A172 (cell line): Measurements from ENCODE around the gene AKR1C2. TPM values are rescaled to one million over a fixed set of nuclear protein-coding genes. Genes with fewer than 3 reads are reported as not detected.
"Not testable (repeated sequence)": the region's sequence is repeated elsewhere in the genome, so short reads cannot be mapped to it uniquely, and the experiment has no call there.

ENCODE experiments used
- DNase-seq: peaks from one replicate; pipeline ENCODE4 v3.0.0-alpha.2; 2015; ENCODE audit warnings: low spot score
- total RNA-seq: library from RNA; depleted of rRNA; stranded (reverse); fragments of >200 nt; shearing (Covaris generic); gene quantifications from 2 replicates; pipeline ENCODE4 v1.2.3, GENCODE V29; 2014

The AKR1C2 gene
- total RNA-seq, 1 experiment from 2014 or later, result 186 TPM

- DNase-seq, result not testable (repeated sequence)
These were observed 42.1 kb downstream of the AKR1C2 start for GRCh38 chr10:4961558-4961957.

- DNase-seq, result not testable (repeated sequence)
These were observed 46.6 kb downstream of the AKR1C2 start for GRCh38 chr10:4956955-4957645.

- not testable (repeated sequence) for DNase-seq
These were observed 47.6 kb downstream of the AKR1C2 start for GRCh38 chr10:4956088-4956487.

- DNase-seq, result no peak
These were observed 50.3 kb downstream of the AKR1C2 start for GRCh38 chr10:4953405-4953804.

GRCh38 chr10:4951512-4952162 is 52.0 kb downstream of the AKR1C2 start:
- not testable (repeated sequence) for DNase-seq

GRCh38 chr10:4947635-4948596 is 55.7 kb downstream of the AKR1C2 start:
- DNase-seq, result peak; percentile 85

GRCh38 chr10:4947039-4947634 is 56.5 kb downstream of the AKR1C2 start:
- DNase-seq, result no peak

GRCh38 chr10:4945766-4946717 is 57.6 kb downstream of the AKR1C2 start:
- DNase-seq, result no peak

- DNase-seq, result no peak
These were observed 58.8 kb downstream of the AKR1C2 start for GRCh38 chr10:4944841-4945240.

- DNase-seq, result no peak
These were observed 59.8 kb downstream of the AKR1C2 start for GRCh38 chr10:4943821-4944220.

GRCh38 chr10:4943416-4943815 is 60.2 kb downstream of the AKR1C2 start:
- DNase-seq, result not testable (repeated sequence)

GRCh38 chr10:4942931-4943330 is 60.7 kb downstream of the AKR1C2 start:
- peak; percentile 57 for DNase-seq

GRCh38 chr10:4941540-4942330 is 61.9 kb downstream of the AKR1C2 start:
- peak; percentile 62 for DNase-seq

GRCh38 chr10:4940909-4941308 is 62.7 kb downstream of the AKR1C2 start:
- DNase-seq, result not testable (repeated sequence)

GRCh38 chr10:4940073-4940428 is 63.6 kb downstream of the AKR1C2 start:
- DNase-seq, result not testable (repeated sequence)

- peak; percentile 68 for DNase-seq
These were observed 64.2 kb downstream of the AKR1C2 start for GRCh38 chr10:4939224-4940072.
